Activated T-cell treated with anti-CD3 and anti-CD28 coated beads, Interleukin-2, amount 50 U/mL, for 4 hours (primary cell): ENCODE measurements around the gene MYOZ3. TPM values are rescaled to one million over a fixed set of nuclear protein-coding genes. Genes with fewer than 3 reads are reported as not detected.

Experiments used
- ATAC-seq, 2 donors: fragments of 200-7000 bp; cut with Tn5 transposase; one replicate each; pipeline ENCODE4 v1.10.0; 2021
- DNase-seq: peaks from one replicate; pipeline ENCODE4 v3.0.0-alpha.2; 2020
- H3K27me3 Mint-ChIP-seq: one replicate; pipeline ENCODE4 v1.8.0; 2021; ENCODE audit warnings: low read depth, mixed read lengths
- H3K36me3 Mint-ChIP-seq: one replicate; pipeline ENCODE4 v1.8.0; 2022; ENCODE audit warnings: mixed read lengths; ENCODE audit not compliant: insufficient read depth
- H3K4me1 Mint-ChIP-seq: one replicate; pipeline ENCODE4 v1.8.0; 2021; ENCODE audit warnings: low read depth, mixed read lengths
- H3K4me3 Mint-ChIP-seq: one replicate; pipeline ENCODE4 v1.8.0; 2021; ENCODE audit warnings: mild to moderate bottlenecking, moderate library complexity, mixed read lengths
- H3K9me3 Mint-ChIP-seq: one replicate; pipeline ENCODE4 v1.8.0; 2021; ENCODE audit warnings: mixed read lengths
- total RNA-seq, 3 donors: library from RNA; stranded (reverse); gene quantifications; one replicate each; pipeline ENCODE4 v1.2.1, GENCODE V29; 2021

MYOZ3 gene
- total RNA-seq, 3 donors from 2014 or later, result 0.21 to 0.86 TPM; not detected in 1

GRCh38 chr5:150644058-150644457, 17.0 kb upstream of the MYOZ3 start:
- no peaks in the 10 kb centered on the region for H3K4me1 Mint-ChIP-seq
- DNase-seq (no peak), ATAC-seq (no peak)
- peaks cover 4% of the 10 kb centered on the region for H3K27me3 Mint-ChIP-seq
- H3K36me3 Mint-ChIP-seq, result no peaks in the 10 kb centered on the region
- H3K9me3 Mint-ChIP-seq, result no peaks in the 10 kb centered on the region
- H3K4me3 Mint-ChIP-seq, result no peak overlapping the region

- no peak for DNase-seq
- no peaks in the 10 kb centered on the region for H3K36me3 Mint-ChIP-seq
- H3K9me3 Mint-ChIP-seq, result no peaks in the 10 kb centered on the region
- H3K4me3 Mint-ChIP-seq, result no peak overlapping the region
- peaks cover 4% of the 10 kb centered on the region for H3K27me3 Mint-ChIP-seq
- ATAC-seq, result no peak
- no peaks in the 10 kb centered on the region for H3K4me1 Mint-ChIP-seq
These were observed 16.5 kb upstream of the MYOZ3 start for GRCh38 chr5:150644514-150644913.

- ATAC-seq, result no peak
- no peaks in the 10 kb centered on the region for H3K9me3 Mint-ChIP-seq
- DNase-seq, result no peak
These were observed 15.9 kb upstream of the MYOZ3 start for GRCh38 chr5:150645070-150645700.

DNA sequence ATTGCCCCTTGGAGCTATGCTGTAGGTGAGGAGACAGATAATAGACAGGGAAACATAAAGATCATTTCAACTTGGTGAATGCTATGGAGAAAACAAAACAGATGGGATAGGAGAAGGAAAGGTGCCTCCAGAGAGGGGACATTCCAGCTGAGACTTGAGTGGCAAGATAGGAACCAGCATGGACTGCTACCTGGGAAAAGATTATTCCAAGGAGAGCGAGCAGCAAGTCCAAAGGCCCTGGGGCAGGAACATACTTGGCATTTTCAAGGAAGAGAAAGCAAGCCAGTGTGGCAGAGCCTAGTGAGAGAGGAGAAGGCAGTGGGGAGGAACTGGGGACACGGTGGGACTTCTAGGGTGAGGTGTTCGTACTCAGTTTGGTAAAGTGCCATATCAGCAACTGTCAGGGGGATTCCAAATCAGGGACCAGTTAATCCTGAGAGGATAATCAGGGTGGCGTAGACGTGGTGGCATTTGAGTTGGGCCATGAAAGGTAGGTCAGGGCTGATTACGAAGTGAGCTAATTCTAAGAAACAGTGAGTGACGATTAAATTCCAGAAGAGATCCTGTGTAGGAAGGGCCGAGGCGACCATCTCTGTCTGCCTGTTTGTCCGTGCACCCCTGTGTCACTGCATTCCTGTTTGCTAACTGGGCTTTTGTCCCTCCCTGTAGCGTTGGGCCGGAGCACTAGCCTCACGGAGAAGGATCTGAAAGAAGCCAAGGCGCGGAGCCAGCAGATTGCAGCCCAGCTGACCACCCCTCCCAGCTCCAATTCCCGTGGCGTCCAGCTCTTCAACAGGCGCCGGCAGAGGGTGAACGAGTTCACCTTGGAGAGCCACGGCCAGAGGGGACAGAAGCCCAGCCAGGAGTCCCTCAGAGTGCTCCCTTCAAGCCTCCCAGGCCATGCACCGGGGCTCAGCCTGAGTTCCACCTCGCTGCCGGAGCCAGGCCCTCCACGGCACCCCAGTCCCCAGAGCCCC, 13.5 kb upstream of the MYOZ3 start:
- no peak for DNase-seq
- H3K27me3 Mint-ChIP-seq, result no peaks in the 10 kb centered on the region
- no peak overlapping the region for H3K4me3 Mint-ChIP-seq
- no peak for ATAC-seq
- no peaks in the 10 kb centered on the region for H3K9me3 Mint-ChIP-seq
- H3K36me3 Mint-ChIP-seq, result no peaks in the 10 kb centered on the region
- no peaks in the 10 kb centered on the region for H3K4me1 Mint-ChIP-seq

More at GRCh38 chr5:150645070-150645700, 15.9 kb upstream of the MYOZ3 start:
- Mint-ChIP-seq H3K36me3 (no peaks in the 10 kb centered on the region), H3K27me3 (peaks cover 4% of the 10 kb centered on the region), H3K4me3 (no peak overlapping the region), H3K4me1 (no peaks in the 10 kb centered on the region)

DNA sequence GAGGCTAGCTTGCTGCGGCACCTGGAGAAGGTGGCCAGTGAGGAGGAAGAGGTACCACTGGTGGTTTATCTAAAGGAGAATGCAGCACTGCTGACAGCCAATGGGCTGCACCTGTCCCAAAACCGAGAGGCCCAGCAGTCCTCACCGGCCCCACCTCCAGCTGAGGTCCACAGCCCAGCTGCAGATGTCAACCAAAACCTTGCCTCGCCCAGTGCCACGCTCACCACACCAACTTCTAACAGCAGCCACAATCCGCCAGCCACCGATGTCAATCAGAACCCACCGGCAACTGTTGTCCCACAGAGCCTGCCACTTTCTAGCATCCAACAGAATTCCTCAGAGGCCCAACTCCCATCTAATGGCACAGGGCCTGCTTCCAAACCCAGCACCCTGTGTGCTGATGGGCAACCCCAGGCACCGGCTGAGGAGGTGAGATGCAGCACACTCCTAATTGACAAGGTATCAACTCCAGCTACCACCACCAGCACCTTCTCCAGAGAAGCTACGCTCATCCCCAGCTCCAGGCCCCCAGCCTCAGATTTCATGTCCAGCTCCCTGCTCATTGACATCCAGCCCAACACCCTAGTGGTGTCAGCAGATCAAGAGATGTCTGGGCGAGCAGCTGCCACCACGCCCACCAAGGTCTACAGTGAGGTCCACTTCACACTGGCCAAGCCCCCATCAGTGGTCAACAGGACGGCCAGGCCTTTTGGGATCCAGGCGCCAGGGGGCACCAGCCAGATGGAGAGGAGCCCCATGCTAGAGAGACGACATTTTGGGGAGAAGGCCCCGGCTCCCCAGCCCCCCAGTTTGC, 12.6 kb upstream of the MYOZ3 start:
- Mint-ChIP-seq H3K4me1 (no peaks in the 10 kb centered on the region), H3K9me3 (no peaks in the 10 kb centered on the region), H3K36me3 (no peaks in the 10 kb centered on the region), H3K4me3 (no peak overlapping the region), H3K27me3 (no peaks in the 10 kb centered on the region)
- ATAC-seq, result no peak
- DNase-seq, result no peak

DNA sequence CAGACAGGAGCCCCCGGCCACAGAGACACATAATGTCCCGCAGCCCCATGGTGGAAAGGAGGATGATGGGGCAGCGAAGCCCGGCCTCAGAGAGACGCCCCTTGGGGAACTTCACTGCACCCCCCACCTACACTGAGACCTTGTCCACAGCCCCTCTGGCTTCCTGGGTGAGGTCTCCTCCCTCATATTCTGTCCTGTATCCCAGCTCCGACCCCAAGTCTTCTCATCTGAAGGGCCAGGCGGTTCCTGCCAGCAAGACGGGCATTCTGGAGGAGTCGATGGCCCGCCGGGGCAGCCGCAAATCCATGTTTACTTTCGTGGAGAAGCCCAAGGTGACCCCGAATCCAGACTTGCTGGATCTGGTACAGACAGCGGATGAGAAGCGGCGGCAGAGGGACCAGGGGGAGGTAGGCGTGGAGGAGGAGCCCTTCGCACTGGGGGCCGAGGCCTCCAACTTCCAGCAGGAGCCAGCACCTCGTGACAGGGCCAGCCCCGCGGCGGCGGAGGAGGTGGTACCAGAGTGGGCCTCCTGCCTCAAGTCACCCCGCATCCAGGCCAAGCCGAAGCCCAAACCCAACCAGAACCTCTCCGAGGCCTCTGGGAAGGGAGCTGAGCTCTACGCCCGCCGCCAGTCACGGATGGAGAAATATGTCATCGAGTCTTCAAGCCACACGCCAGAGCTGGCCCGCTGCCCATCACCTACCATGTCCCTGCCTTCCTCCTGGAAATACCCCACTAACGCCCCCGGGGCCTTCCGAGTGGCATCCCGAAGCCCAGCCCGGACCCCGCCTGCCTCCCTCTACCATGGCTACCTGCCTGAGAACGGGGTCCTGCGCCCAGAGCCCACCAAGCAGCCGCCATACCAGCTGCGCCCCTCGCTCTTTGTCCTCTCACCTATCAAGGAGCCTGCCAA, 11.7 kb upstream of the MYOZ3 start:
- no peaks in the 10 kb centered on the region for H3K27me3 Mint-ChIP-seq
- no peaks in the 10 kb centered on the region for H3K36me3 Mint-ChIP-seq
- no peak for ATAC-seq
- H3K4me1 Mint-ChIP-seq, result no peaks in the 10 kb centered on the region
- no peaks in the 10 kb centered on the region for H3K9me3 Mint-ChIP-seq
- no peak overlapping the region for H3K4me3 Mint-ChIP-seq
- no peak for DNase-seq

- Mint-ChIP-seq H3K4me3 (no peak overlapping the region), H3K9me3 (no peaks in the 10 kb centered on the region), H3K4me1 (no peaks in the 10 kb centered on the region), H3K36me3 (no peaks in the 10 kb centered on the region), H3K27me3 (no peaks in the 10 kb centered on the region)
- DNase-seq (no peak), ATAC-seq (no peak)
These were observed 10.7 kb upstream of the MYOZ3 start for GRCh38 chr5:150650021-150651006.

GRCh38 chr5:150651382-150651781, 9.7 kb upstream of the MYOZ3 start:
- DNase-seq (no peak), ATAC-seq (no peak)
- Mint-ChIP-seq H3K9me3 (no peaks in the 10 kb centered on the region), H3K4me1 (peaks cover 1% of the 10 kb centered on the region), H3K4me3 (no peak overlapping the region), H3K36me3 (no peaks in the 10 kb centered on the region), H3K27me3 (no peaks in the 10 kb centered on the region)

DNA sequence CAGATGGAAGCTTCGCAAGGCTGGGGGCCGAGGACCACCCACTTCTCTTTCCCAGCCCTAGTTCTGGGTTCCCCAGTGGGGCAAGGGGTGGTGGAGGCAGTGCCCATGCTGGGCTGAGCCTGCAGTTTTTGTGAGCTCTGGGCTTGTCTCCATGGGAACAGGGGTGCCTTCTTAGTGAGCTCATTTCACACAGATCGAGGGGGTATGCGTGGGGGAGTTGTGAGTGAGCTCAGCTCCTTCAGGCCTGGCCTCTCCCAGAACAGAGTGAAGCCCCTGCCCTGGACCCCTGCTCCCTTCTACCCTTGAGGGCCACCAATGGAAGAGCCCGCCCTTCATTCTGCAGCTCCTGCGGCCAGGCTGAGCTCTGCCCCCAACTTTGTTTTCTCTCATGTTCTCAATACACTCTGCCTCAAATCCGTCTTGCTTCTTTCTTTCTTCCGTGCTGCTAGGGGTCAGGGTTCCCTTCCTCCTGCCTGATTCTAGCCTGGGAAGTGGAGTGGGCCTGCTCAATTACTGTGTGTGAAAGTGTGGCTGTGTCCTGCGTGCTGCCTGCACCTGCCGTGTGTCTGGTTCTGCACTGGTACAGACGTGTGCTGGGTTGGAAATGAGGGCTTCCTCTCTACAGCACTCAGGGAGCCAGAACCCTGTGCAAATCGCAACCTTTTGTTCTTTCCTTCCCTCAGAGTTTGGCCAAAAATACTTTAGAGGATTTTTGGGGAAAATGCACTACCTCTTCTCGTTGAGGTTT, 9.0 kb upstream of the MYOZ3 start:
- no peak for DNase-seq
- Mint-ChIP-seq H3K4me1 (peaks cover 2% of the 10 kb centered on the region), H3K9me3 (no peaks in the 10 kb centered on the region), H3K36me3 (no peaks in the 10 kb centered on the region), H3K4me3 (no peak overlapping the region), H3K27me3 (no peaks in the 10 kb centered on the region)
- ATAC-seq, result no peak

GRCh38 chr5:150653145-150653761, 7.8 kb upstream of the MYOZ3 start:
- H3K27me3 Mint-ChIP-seq, result no peaks in the 10 kb centered on the region
- no peak overlapping the region for H3K4me3 Mint-ChIP-seq
- ATAC-seq (no peak), DNase-seq (no peak)
- H3K36me3 Mint-ChIP-seq, result no peaks in the 10 kb centered on the region
- H3K4me1 Mint-ChIP-seq, result peaks cover 4% of the 10 kb centered on the region
- no peaks in the 10 kb centered on the region for H3K9me3 Mint-ChIP-seq

- no peaks in the 10 kb centered on the region for H3K27me3 Mint-ChIP-seq
- no peak for DNase-seq
- no peaks in the 10 kb centered on the region for H3K9me3 Mint-ChIP-seq
- no peak for ATAC-seq
- H3K4me3 Mint-ChIP-seq, result no peak overlapping the region
- H3K36me3 Mint-ChIP-seq, result no peaks in the 10 kb centered on the region
- H3K4me1 Mint-ChIP-seq, result peaks cover 4% of the 10 kb centered on the region
These were observed 7.1 kb upstream of the MYOZ3 start for GRCh38 chr5:150653762-150654556.
